Astrocyte of the spinal cord (primary cell): ENCODE results near the gene GRXCR1.

Source experiments
- DNase-seq: peaks from one replicate; pipeline ENCODE4 v3.0.0; 2011; ENCODE audit warnings: low read depth, low spot score
- H3K4me3 ChIP-seq: 2 replicates; pipeline ENCODE4 v1.5.1; 2011; ENCODE audit warnings: low read depth, mild to moderate bottlenecking, low read length, moderate library complexity
- in situ Hi-C: cut with HindIII; loops from 2 replicates; pipeline ENCODE4 v1.10.0; 2017; ENCODE audit warnings: low sequenced_read_pairs
- TF ChIP-seq, protein P1 (sequence below): IDR thresholded peaks from 2 replicates; pipeline ENCODE4 v1.5.1; 2012; ENCODE audit warnings: low read depth, mild to moderate bottlenecking, low read length, inconsistent platforms

The GRXCR1 gene

DNA sequence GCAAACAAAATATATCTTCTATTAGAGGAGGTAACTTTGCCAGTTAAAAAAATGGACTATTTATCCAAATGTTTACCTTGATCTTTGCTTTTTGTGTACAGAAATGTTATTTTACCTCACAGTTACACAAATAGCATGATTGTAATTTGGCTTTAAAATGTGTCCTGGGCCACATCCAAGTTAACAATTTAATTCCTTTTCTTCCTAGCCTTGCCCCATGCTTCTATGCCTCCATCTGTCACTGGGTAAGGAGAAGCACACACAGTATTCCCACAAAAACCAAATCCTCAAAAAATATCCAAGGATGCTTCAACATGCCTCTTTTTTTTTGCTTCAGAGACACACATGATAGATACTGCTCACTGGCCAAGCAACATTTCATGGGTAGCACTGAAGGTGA lies 30.9 kb downstream of the GRXCR1 start:
- in situ Hi-C loops: no loop called here
- H3K4me3 ChIP-seq: no peak overlapping the region
- TF ChIP-seq, protein P1, sequence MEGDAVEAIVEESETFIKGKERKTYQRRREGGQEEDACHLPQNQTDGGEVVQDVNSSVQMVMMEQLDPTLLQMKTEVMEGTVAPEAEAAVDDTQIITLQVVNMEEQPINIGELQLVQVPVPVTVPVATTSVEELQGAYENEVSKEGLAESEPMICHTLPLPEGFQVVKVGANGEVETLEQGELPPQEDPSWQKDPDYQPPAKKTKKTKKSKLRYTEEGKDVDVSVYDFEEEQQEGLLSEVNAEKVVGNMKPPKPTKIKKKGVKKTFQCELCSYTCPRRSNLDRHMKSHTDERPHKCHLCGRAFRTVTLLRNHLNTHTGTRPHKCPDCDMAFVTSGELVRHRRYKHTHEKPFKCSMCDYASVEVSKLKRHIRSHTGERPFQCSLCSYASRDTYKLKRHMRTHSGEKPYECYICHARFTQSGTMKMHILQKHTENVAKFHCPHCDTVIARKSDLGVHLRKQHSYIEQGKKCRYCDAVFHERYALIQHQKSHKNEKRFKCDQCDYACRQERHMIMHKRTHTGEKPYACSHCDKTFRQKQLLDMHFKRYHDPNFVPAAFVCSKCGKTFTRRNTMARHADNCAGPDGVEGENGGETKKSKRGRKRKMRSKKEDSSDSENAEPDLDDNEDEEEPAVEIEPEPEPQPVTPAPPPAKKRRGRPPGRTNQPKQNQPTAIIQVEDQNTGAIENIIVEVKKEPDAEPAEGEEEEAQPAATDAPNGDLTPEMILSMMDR: no peak
- no peak for DNase-seq

DNA sequence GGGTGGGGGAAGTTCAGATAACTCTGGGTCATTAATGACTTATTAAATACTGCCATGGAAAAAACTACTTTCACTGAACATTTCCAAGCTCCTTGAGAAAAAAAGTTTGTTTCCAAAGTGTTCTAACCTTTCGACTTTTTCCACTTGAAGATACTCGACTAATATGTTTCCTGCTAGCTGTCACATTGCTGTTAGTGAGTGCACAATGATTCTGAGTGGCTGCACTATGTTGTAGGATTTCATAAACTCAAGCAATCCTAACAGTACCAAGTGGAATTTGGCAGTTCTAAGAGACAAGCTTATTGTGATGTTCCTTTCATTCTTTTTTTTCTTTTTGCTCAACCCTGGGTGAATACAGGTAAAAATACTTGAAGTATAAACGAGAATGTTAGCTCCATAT lies 33.4 kb downstream of the GRXCR1 start:
- no peak overlapping the region for H3K4me3 ChIP-seq
- TF ChIP-seq, protein P1: no peak
- in situ Hi-C loops: no loop called here
- DNase-seq: no peak

DNA sequence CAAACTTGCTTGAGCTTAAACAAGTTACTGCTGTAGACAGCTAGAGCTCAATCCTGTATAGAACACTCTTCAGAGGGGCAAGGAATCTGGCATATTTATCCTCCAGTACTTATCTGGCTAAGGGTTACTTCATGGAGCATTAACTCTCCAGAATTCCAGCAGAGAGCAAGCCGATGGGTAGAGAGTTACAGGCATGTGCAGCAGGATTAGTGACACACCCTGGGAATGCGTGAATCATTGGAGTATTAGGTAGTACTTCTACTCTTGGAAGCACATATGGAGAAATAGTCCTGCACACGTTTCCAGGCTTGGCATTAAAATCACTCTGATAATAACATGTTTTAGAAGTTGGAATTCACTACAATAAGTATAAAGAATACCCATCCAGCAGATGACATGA lies 35.4 kb downstream of the GRXCR1 start:
- in situ Hi-C loops: no loop called here
- no peak for DNase-seq
- H3K4me3 ChIP-seq: no peak overlapping the region
- TF ChIP-seq, protein P1: no peak

DNA sequence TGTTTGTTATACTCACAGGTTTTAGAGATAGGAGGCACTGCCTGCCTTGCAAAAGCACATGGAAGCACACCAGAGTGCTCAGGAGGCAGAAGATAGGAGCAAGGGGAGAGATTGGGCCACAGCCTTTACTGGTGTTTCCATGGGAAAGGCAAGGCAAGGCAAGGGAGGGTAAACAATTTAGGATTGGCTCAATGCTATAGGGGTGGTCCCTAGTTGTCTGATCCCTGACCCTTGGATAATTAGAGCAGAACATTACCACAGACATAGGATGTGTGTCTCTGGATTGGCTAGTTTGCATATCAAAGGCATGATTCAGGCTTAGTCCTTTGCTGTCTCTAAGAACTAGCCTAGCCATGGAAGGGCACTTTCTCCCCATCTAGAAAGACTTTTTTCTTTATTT lies 36.1 kb downstream of the GRXCR1 start:
- TF ChIP-seq, protein P1: no peak
- DNase-seq: no peak
- no peak overlapping the region for H3K4me3 ChIP-seq
- in situ Hi-C loops: no loop called here

DNA sequence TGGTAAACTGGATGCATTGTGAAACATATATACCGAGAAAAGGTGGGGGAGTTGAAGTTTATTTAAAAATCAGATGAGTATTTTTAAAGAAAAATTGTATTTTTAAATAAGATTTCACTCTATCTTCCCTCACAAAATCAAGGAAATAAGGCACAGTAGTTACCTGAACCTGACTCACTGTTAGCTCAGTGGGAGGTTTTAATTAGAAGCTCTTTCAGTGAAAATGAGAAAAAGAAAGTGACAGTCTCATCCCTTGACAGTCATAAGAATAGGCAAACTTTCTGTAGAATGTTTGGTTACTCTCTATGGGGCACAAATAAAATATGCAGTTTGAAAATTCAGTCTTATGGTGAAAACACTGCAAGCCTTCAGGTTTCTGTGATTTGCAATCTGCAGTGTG lies 49.7 kb downstream of the GRXCR1 start:
- TF ChIP-seq, protein P1: no peak

DNA sequence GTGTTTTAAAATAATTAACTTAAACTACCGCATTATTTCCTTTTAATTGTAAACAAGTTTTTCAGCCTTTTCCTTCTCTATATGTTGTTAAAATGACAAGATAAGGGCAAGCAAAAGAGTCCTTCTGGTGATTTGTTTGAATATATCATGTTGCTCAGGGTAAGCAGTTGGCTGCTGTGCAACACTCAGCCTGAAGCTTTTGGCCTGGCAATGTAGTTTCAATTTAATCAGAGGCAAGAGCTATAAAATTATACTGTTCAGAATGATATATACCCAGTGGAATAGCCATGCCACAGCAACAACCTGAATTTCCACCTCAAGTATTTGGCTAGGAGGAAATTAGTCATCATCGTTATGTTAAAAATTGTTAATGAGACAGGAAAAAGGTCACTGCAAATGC lies 53.4 kb downstream of the GRXCR1 start:
- no peak for DNase-seq
- in situ Hi-C loops: no loop called here
- TF ChIP-seq, protein P1: no peak
- H3K4me3 ChIP-seq: no peak overlapping the region

More for the DNA sequence above, 49.7 kb downstream of the GRXCR1 start:
- no peak overlapping the region for H3K4me3 ChIP-seq
- DNase-seq: no peak
- in situ Hi-C loops: no loop called here

DNA sequence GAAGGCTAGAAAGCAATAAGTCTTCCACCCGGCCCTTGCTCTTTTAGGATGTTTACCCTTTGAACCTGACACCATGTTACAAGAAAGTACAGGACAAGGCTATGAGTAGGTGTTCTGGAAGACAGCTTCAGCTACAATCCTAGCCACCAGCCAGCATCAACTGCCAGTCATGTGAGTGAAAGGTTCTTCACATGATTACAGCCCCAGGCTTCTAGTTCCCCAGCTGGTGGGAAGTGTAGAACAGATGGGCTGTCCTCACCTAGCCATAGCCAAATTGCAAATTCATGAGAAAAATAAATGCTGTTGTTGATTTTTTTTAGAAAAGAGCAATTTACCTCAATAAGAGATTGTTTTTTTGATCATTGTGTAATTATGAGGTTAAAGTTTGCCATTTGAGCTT lies 60.8 kb downstream of the GRXCR1 start:
- TF ChIP-seq, protein P1: no peak
- DNase-seq: no peak
- no peak overlapping the region for H3K4me3 ChIP-seq
- in situ Hi-C loops: no loop called here
